Sigmoid colon (tissue), 7 donors: ENCODE data around the gene KDM1A. TPM values are rescaled to one million over a fixed set of nuclear protein-coding genes. Genes with fewer than 3 reads are reported as not detected.

Source experiments
- DNase-seq: peaks from one replicate; pipeline ENCODE4 v3.0.0-alpha.2; 2019
- H3K27ac ChIP-seq, 4 donors: fragments of 200-600 bp; sonication (generic); one replicate each; pipeline ENCODE4 v1.5.1; 2016 to 2019; ENCODE audit warnings: mild to moderate bottlenecking in 1 of 4
- H3K27me3 ChIP-seq, 3 donors: fragments of 200-600 bp; sonication (generic); one replicate each; pipeline ENCODE4 v1.5.1; 2019; ENCODE audit warnings: mild to moderate bottlenecking in 1 of 3
- H3K36me3 ChIP-seq, 4 donors: fragments of 200-600 bp; sonication (generic); one replicate each; pipeline ENCODE4 v1.5.1; 2016 to 2019
- H3K4me1 ChIP-seq, 4 donors: fragments of 200-600 bp; sonication (generic); one replicate each; pipeline ENCODE4 v1.5.1; 2017 to 2019
- H3K4me3 ChIP-seq, 4 donors: fragments of 200-600 bp; sonication (generic); one replicate each; pipeline ENCODE4 v1.5.1; 2017 to 2019; ENCODE audit warnings: mild to moderate bottlenecking in 2 of 4, moderate library complexity in 1 of 4
- H3K9me3 ChIP-seq, 4 donors: fragments of 200-600 bp in 3 of 4; sonication (generic) in 3 of 4; one replicate each; pipeline versions ENCODE4 v1.5.1 to v1.6.1; 2013 to 2019
- CTCF ChIP-seq, 4 experiments: fragments of 450-650 bp in 3 of 4; fragments of 200-600 bp in 1 of 4; IDR thresholded peaks; one replicate each; pipeline ENCODE4 v1.5.1; 2016 to 2019; ENCODE audit warnings: antibody characterized with exemption in 4 of 4, mild to moderate bottlenecking in 3 of 4, moderate library complexity in 2 of 4
- EP300 ChIP-seq, 4 donors: sonication (generic); formaldehyde crosslinking; IDR thresholded peaks; one replicate each; pipeline ENCODE4 v1.6.1; 2017; ENCODE audit warnings: antibody characterized with exemption in 4 of 4
- POLR2A ChIP-seq, 2 donors: fragments of 450-650 bp; IDR thresholded peaks; one replicate each; pipeline ENCODE4 v1.6.1; 2016; ENCODE audit warnings: antibody characterized with exemption in 2 of 2, mild to moderate bottlenecking in 2 of 2, moderate library complexity in 2 of 2
- POLR2AphosphoS5 ChIP-seq, 4 donors: sonication (generic); formaldehyde crosslinking; IDR thresholded peaks; one replicate each; pipeline ENCODE4 v1.6.1; 2017; ENCODE audit warnings: antibody characterized with exemption in 4 of 4
- WGBS, 2 donors: extraction: QIAGEN DNeasy Blood & Tissue Kit; methylation state at CpG; one replicate each; pipeline ENCODE4 v1.1.7; 2013; 5-methylcytosine and 5-hydroxymethylcytosine counted together
- intact Hi-C: fragments of 100-400 bp; cut with DNase I; formaldehyde crosslinking; loops from one replicate; pipeline ENCODE4 v1.15.1; 2023
- polyA plus RNA-seq, 3 donors: library from polyadenylated mRNA; stranded (reverse); fragments of 200-250 nt; gene quantifications; one replicate each; pipeline ENCODE4 v1.2.3, GENCODE V29; 2013
- total RNA-seq, 4 donors: library from RNA; depleted of rRNA; stranded (reverse); fragments of >200 nt; gene quantifications; one replicate each; pipeline ENCODE4 v1.1.0, GENCODE V29; 2016
- donor health status: healthy with polysubstance abuse.
- donor health status: Bipolar disorder and iron deficiency.
- donor health status: healthy.

Gene KDM1A
- total and polyA plus RNA-seq, 7 donors, result 24.0 to 58.6 (median 46.0) TPM

GRCh38 chr1:23079025-23079424 lies 59.8 kb downstream of the KDM1A start:
- Histone ChIP-seq H3K36me3 (peaks cover 9 to 87% (median 33%) of the 10 kb centered on the region in 4 donors), H3K4me1 (peaks cover 0 to 6% (median 3%) of the 10 kb centered on the region in 4 donors), H3K27ac (no peak overlapping the region), H3K27me3 (no peaks in the 10 kb centered on the region), H3K4me3 (no peak overlapping the region), H3K9me3 (no peaks in the 10 kb centered on the region)
- no peak for DNase-seq
- WGBS, 2 donors, result 83 to 92% methylated on average over 6 of the region's 6 CpGs
- intact Hi-C loops, result no loop called here
- TF ChIP-seq POLR2A (IDR thresholded peaks at IDR 0.05), result no peak
- no peak for TF ChIP-seq POLR2AphosphoS5 (IDR thresholded peaks at IDR 0.05)
- no peak for TF ChIP-seq CTCF (IDR thresholded peaks at IDR 0.05)

- TF ChIP-seq CTCF (IDR thresholded peaks at IDR 0.05) (no peak), POLR2A (IDR thresholded peaks at IDR 0.05) (no peak), POLR2AphosphoS5 (IDR thresholded peaks at IDR 0.05) (no peak), EP300 (IDR thresholded peaks at IDR 0.05) (no peak)
- H3K27ac ChIP-seq, result no peak overlapping the region
- H3K36me3 ChIP-seq, result peaks cover 9 to 97% (median 40%) of the 10 kb centered on the region in 4 donors
- no peaks in the 10 kb centered on the region for H3K9me3 ChIP-seq
- H3K4me3 ChIP-seq, result no peak overlapping the region
- peaks cover 0 to 7% (median 4%) of the 10 kb centered on the region in 4 donors for H3K4me1 ChIP-seq
- 93 to 96% methylated on average over 3 of the region's 3 CpGs for WGBS, 2 donors
- H3K27me3 ChIP-seq, result no peaks in the 10 kb centered on the region
- intact Hi-C loops, result no loop called here
- no peak for DNase-seq
Measured at GRCh38 chr1:23080885-23081284, 61.6 kb downstream of the KDM1A start.

GRCh38 chr1:23081376-23081775 lies 62.1 kb downstream of the KDM1A start:
- 91% methylated on average over 3 of the region's 3 CpGs for WGBS, 2 donors
- DNase-seq, result no peak
- no peaks in the 10 kb centered on the region for H3K9me3 ChIP-seq
- H3K36me3 ChIP-seq, result peaks cover 9 to 97% (median 44%) of the 10 kb centered on the region in 4 donors
- peaks cover 0 to 7% (median 4%) of the 10 kb centered on the region in 4 donors for H3K4me1 ChIP-seq
- no peak for TF ChIP-seq POLR2AphosphoS5 (IDR thresholded peaks at IDR 0.05)
- no peak for TF ChIP-seq CTCF (IDR thresholded peaks at IDR 0.05)
- no peak for TF ChIP-seq POLR2A (IDR thresholded peaks at IDR 0.05)
- TF ChIP-seq EP300 (IDR thresholded peaks at IDR 0.05), result no peak
- H3K27ac ChIP-seq, result no peak overlapping the region
- no peaks in the 10 kb centered on the region for H3K27me3 ChIP-seq
- no peak overlapping the region for H3K4me3 ChIP-seq
- intact Hi-C loops, result no loop called here

- peaks cover 17 to 97% (median 62%) of the 10 kb centered on the region in 4 donors for H3K36me3 ChIP-seq
- 64 to 72% methylated on average over 5 of the region's 5 CpGs for WGBS, 2 donors
- H3K4me1 ChIP-seq, result peaks cover 0 to 7% (median 4%) of the 10 kb centered on the region in 4 donors
- H3K27me3 ChIP-seq, result no peaks in the 10 kb centered on the region
- H3K4me3 ChIP-seq, result no peak overlapping the region
- no peak for DNase-seq
- intact Hi-C loops, result no loop called here
- TF ChIP-seq CTCF (IDR thresholded peaks at IDR 0.05) (no peak), EP300 (IDR thresholded peaks at IDR 0.05) (no peak), POLR2AphosphoS5 (IDR thresholded peaks at IDR 0.05) (no peak), POLR2A (IDR thresholded peaks at IDR 0.05) (no peak)
- H3K27ac ChIP-seq, result peak overlapping the region in 2 of 4 donors; percentile 1 to 40
- H3K9me3 ChIP-seq, result no peaks in the 10 kb centered on the region
Measured at GRCh38 chr1:23083714-23084480, 64.6 kb downstream of the KDM1A start.
